Gastrocnemius medialis (tissue), 4 donors: ENCODE data around the gene PDE1C. TPM values are rescaled to one million over a fixed set of nuclear protein-coding genes. Genes with fewer than 3 reads are reported as not detected.

Source experiments
- ATAC-seq, 2 donors: fragments of 150-250 bp; one replicate each; pipeline ENCODE4 v1.9.1; 2016
- DNase-seq, 2 donors: peaks; one replicate each; pipeline ENCODE4 v3.0.0-alpha.2; 2019
- H3K27ac ChIP-seq, 4 donors: fragments of 200-600 bp; sonication (generic); 1 replicate in 1 of 4; 2 replicates in 3 of 4; pipeline ENCODE4 v1.5.1; 2016 to 2018; ENCODE audit warnings: mild to moderate bottlenecking in 2 of 4, moderate library complexity in 1 of 4
- H3K27me3 ChIP-seq, 3 donors: fragments of 200-600 bp; sonication (generic) in 2 of 3; 1 replicate in 1 of 3; 2 replicates in 2 of 3; pipeline versions ENCODE4 v1.5.1 to v1.6.0; 2016 to 2019; ENCODE audit warnings: mild to moderate bottlenecking in 1 of 3, moderate library complexity in 1 of 3
- H3K36me3 ChIP-seq, 2 donors: fragments of 200-600 bp; sonication (generic) in 1 of 2; one replicate each; pipeline ENCODE4 v1.5.1; 2017 to 2018
- H3K4me1 ChIP-seq, 2 donors: fragments of 200-600 bp; sonication (generic) in 1 of 2; one replicate each; pipeline ENCODE4 v1.5.1; 2016 to 2017; ENCODE audit warnings: mild to moderate bottlenecking in 2 of 2
- H3K4me3 ChIP-seq, 4 donors: fragments of 200-600 bp; sonication (generic) in 3 of 4; 1 replicate in 1 of 4; 2 replicates in 3 of 4; pipeline ENCODE4 v1.5.1; 2016 to 2019; ENCODE audit warnings: mild to moderate bottlenecking in 2 of 4
- H3K9me3 ChIP-seq, 3 donors: fragments of 200-600 bp; sonication (generic) in 2 of 3; 1 replicate in 1 of 3; 2 replicates in 2 of 3; pipeline ENCODE4 v1.5.1; 2016 to 2019
- CTCF ChIP-seq, 5 experiments: fragments of 450-650 bp in 3 of 5; fragments of 200-600 bp in 2 of 5; sonication (generic) in 2 of 5; IDR thresholded peaks in 4 of 5; conservative IDR thresholded peaks in 1 of 5; 1 replicate in 4 of 5; 2 replicates in 1 of 5; pipeline ENCODE4 v1.5.1; 2016 to 2019; ENCODE audit warnings: antibody characterized with exemption in 5 of 5, mild to moderate bottlenecking in 3 of 5, moderate library complexity in 3 of 5
- POLR2A ChIP-seq, 2 donors: fragments of 450-650 bp; IDR thresholded peaks; one replicate each; pipeline ENCODE4 v1.6.1; 2017; ENCODE audit warnings: antibody characterized with exemption in 2 of 2, mild to moderate bottlenecking in 2 of 2, moderate library complexity in 2 of 2
- in situ Hi-C, 4 donors: fragments of 200-750 bp; cut with MboI; loops; one replicate each; pipeline versions ENCODE4 v1.15.0 to v1.8.0; 2017; ENCODE audit warnings: low sequenced_read_pairs in 4 of 4
- intact Hi-C: fragments of 100-400 bp; cut with DNase I; formaldehyde crosslinking; loops from one replicate; pipeline ENCODE4 v1.15.1; 2023; ENCODE audit warnings: low total_unique reads
- total RNA-seq, 4 donors: library from RNA; depleted of rRNA; stranded (reverse); fragments of >200 nt; gene quantifications; one replicate each; pipeline versions ENCODE4 v1.1.0 to v1.2.3, GENCODE V29; 2016

The PDE1C gene
- 1 to 10 TPM in 1 of 4 donors, under 1 TPM in 3; 0.46 to 1.2 (median 0.67) TPM for total RNA-seq

GRCh38 chr7:32070406-32071360 is at the start of gene PDE1C:
TSS of gene PDE1C (minus strand) at chr7:32070407.
- intact Hi-C loops = loop anchor here (10.0 kb wide), 1 partner anchor 186 kb away; no protein-coding TSS in a partner anchor
- H3K36me3 ChIP-seq = no peaks in the 10 kb centered on the region
- peak within 1 kb of the TSS; percentile 21 to 45 (median 35) for H3K4me3 ChIP-seq
- no peaks in the 10 kb centered on the region for H3K9me3 ChIP-seq
- ATAC-seq (no peak), DNase-seq (no peak)
- H3K27me3 ChIP-seq = peaks cover 9 to 24% (median 17%) of the 10 kb centered on the region in 3 donors
- H3K27ac ChIP-seq = peak within 1 kb of the TSS in 1 of 4 donors; percentile 40
- in situ Hi-C loops = no loop called here
- H3K4me1 ChIP-seq = no peaks in the 10 kb centered on the region
- TF ChIP-seq CTCF (IDR thresholded peaks at IDR 0.05 in 4 of 5, conservative IDR thresholded peaks at IDR 0.05 in 1 of 5) (no peak), POLR2A (IDR thresholded peaks at IDR 0.05) (no peak)

- TF ChIP-seq CTCF (IDR thresholded peaks at IDR 0.05 in 4 of 5, conservative IDR thresholded peaks at IDR 0.05 in 1 of 5) (no peak), POLR2A (IDR thresholded peaks at IDR 0.05) (no peak)
- Histone ChIP-seq H3K27me3 (no peaks in the 10 kb centered on the region), H3K4me3 (no peak overlapping the region), H3K36me3 (no peaks in the 10 kb centered on the region), H3K27ac (no peak overlapping the region), H3K9me3 (no peaks in the 10 kb centered on the region), H3K4me1 (no peaks in the 10 kb centered on the region)
- intact Hi-C loops (no loop called here), in situ Hi-C loops (no loop called here)
- ATAC-seq (no peak), DNase-seq (no peak)
Measured at GRCh38 chr7:32119790-32120196, 49.6 kb upstream of the PDE1C start.

GRCh38 chr7:32117837-32118236 is 47.6 kb upstream of the PDE1C start:
- H3K27me3 ChIP-seq = no peaks in the 10 kb centered on the region
- in situ Hi-C loops = no loop called here

GRCh38 chr7:32116436-32116835 is 46.2 kb upstream of the PDE1C start:
- intact Hi-C loops = no loop called here
- TF ChIP-seq CTCF (IDR thresholded peaks at IDR 0.05 in 4 of 5, conservative IDR thresholded peaks at IDR 0.05 in 1 of 5) (no peak), POLR2A (IDR thresholded peaks at IDR 0.05) (no peak)
- H3K36me3 ChIP-seq = no peaks in the 10 kb centered on the region
- ATAC-seq (no peak), DNase-seq (no peak)
- no peak overlapping the region for H3K27ac ChIP-seq
- no peaks in the 10 kb centered on the region for H3K4me1 ChIP-seq
- in situ Hi-C loops = no loop called here
- no peak overlapping the region for H3K4me3 ChIP-seq
- no peaks in the 10 kb centered on the region for H3K27me3 ChIP-seq
- H3K9me3 ChIP-seq = no peaks in the 10 kb centered on the region

More at GRCh38 chr7:32117837-32118236, 47.6 kb upstream of the PDE1C start:
- DNase-seq (no peak), ATAC-seq (no peak)
- Histone ChIP-seq H3K4me1 (no peaks in the 10 kb centered on the region), H3K4me3 (no peak overlapping the region), H3K9me3 (no peaks in the 10 kb centered on the region), H3K36me3 (no peaks in the 10 kb centered on the region), H3K27ac (no peak overlapping the region)
- intact Hi-C loops = no loop called here
- no peak for TF ChIP-seq CTCF (IDR thresholded peaks at IDR 0.05 in 4 of 5, conservative IDR thresholded peaks at IDR 0.05 in 1 of 5)
- no peak for TF ChIP-seq POLR2A (IDR thresholded peaks at IDR 0.05)
